SK-N-SH (cell line): Measurements from ENCODE around the gene TSPAN7. TPM values are rescaled to one million over a fixed set of nuclear protein-coding genes. Genes with fewer than 3 reads are reported as not detected.

Source experiments
- CTCF ChIA-PET: fragments of 300-600, 350-600 bp; formaldehyde crosslinking; extraction: SDS; loops from one replicate; lab custom pipeline; 2021; lab: Yijun Ruan, JAX
- POLR2A ChIA-PET: fragments of 350-600 bp; sonication (Branson Sonifier 250); formaldehyde crosslinking; extraction: SDS; loops from one replicate; lab custom pipeline; 2020; ENCODE audit warnings: antibody characterized with exemption, inconsistent platforms; lab: Yijun Ruan, JAX
- DNase-seq: peaks from one replicate; pipeline ENCODE4 v3.0.0; 2012
- H2AFZ ChIP-seq: fragments of 200-600 bp; sonication (generic); 2 replicates; pipeline ENCODE4 v1.8.1; 2016; ENCODE audit warnings: antibody characterized with exemption, mild to moderate bottlenecking, low read depth
- H3F3A ChIP-seq: fragments of 200-600 bp; sonication (generic); replicated peaks from 2 replicates; pipeline ENCODE3; 2016; ENCODE audit warnings: antibody characterized with exemption, mild to moderate bottlenecking; ENCODE audit not compliant: insufficient read depth
- H3K27ac ChIP-seq, 2 experiments: fragments of 200-500 bp in 1 of 2; fragments of 200-600 bp in 1 of 2; sonication (Bioruptor generic) in 1 of 2; sonication (generic), shearing (Covaris generic) in 1 of 2; 2 replicates each; pipeline versions ENCODE4 v1.5.1 to v1.6.1; 2014 to 2016; ENCODE audit warnings: low read depth in 2 of 2, inconsistent platforms in 1 of 2, low read length in 1 of 2, mild to moderate bottlenecking in 1 of 2, mixed read lengths in 1 of 2
- H3K27me3 ChIP-seq: fragments of 200-600 bp; sonication (generic), shearing (Covaris generic); 2 replicates; pipeline ENCODE4 v1.6.1; 2016; ENCODE audit warnings: mixed run types; ENCODE audit not compliant: insufficient read depth
- H3K36me3 ChIP-seq, 2 experiments: fragments of 200-500 bp in 1 of 2; fragments of 200-600 bp in 1 of 2; sonication (Bioruptor generic) in 1 of 2; sonication (generic) in 1 of 2; replicated peaks in 1 of 2; 2 replicates each; pipeline versions ENCODE3 to v1.5.1; 2014 to 2016; ENCODE audit warnings: low read length in 1 of 2, mild to moderate bottlenecking in 1 of 2; ENCODE audit not compliant: insufficient read depth in 2 of 2, control insufficient read depth in 1 of 2
- H3K4me1 ChIP-seq, 2 experiments: fragments of 200-500 bp in 1 of 2; fragments of 200-600 bp in 1 of 2; sonication (Bioruptor generic) in 1 of 2; sonication (generic), shearing (Covaris generic) in 1 of 2; 2 replicates each; pipeline versions ENCODE4 v1.5.1 to v1.6.1; 2014 to 2016; ENCODE audit warnings: low read depth in 1 of 2, low read length in 1 of 2, mixed run types in 1 of 2; ENCODE audit not compliant: insufficient read depth in 2 of 2, control insufficient read depth in 1 of 2
- H3K4me2 ChIP-seq: fragments of 200-600 bp; sonication (generic), shearing (Covaris generic); 2 replicates; pipeline ENCODE4 v1.6.1; 2017; ENCODE audit warnings: mixed run types
- H3K4me3 ChIP-seq, 2 experiments: fragments of 200-500 bp in 1 of 2; fragments of 200-600 bp in 1 of 2; sonication (Bioruptor generic) in 1 of 2; sonication (generic), shearing (Covaris generic) in 1 of 2; 2 replicates each; pipeline versions ENCODE4 v1.5.1 to v1.8.1; 2014 to 2016; ENCODE audit warnings: low read depth in 2 of 2, inconsistent platforms in 1 of 2, low read length in 1 of 2, mild to moderate bottlenecking in 1 of 2, mixed read lengths in 1 of 2, moderate library complexity in 1 of 2
- H3K79me2 ChIP-seq: fragments of 200-600 bp; sonication (generic); 2 replicates; pipeline ENCODE4 v1.8.1; 2017; ENCODE audit warnings: mild to moderate bottlenecking; ENCODE audit not compliant: insufficient read depth
- H3K9ac ChIP-seq: fragments of 200-600 bp; sonication (generic); 2 replicates; pipeline ENCODE4 v1.6.1; 2017; ENCODE audit warnings: mixed run types
- H3K9me2 ChIP-seq: fragments of 200-600 bp; sonication (generic); 2 replicates; pipeline ENCODE4 v1.6.1; 2017; ENCODE audit warnings: mixed run types
- H3K9me3 ChIP-seq: fragments of 200-600 bp; sonication (generic); 2 replicates; pipeline ENCODE4 v1.6.1; 2017; ENCODE audit warnings: mixed run types, mild to moderate bottlenecking, moderate library complexity
- H4K20me1 ChIP-seq: fragments of 200-600 bp; sonication (generic); 2 replicates; pipeline ENCODE4 v1.6.1; 2017; ENCODE audit warnings: mild to moderate bottlenecking, mixed run types; ENCODE audit not compliant: insufficient read depth
- CHD2 ChIP-seq: fragments of 150-350 bp; IDR thresholded peaks from 2 replicates; pipeline ENCODE4 v1.6.1; 2018; ENCODE audit warnings: low read length; ENCODE audit not compliant: partially characterized antibody
- EP300 ChIP-seq, 2 experiments: IDR thresholded peaks; 2 replicates each; pipeline versions ENCODE4 v1.4.0 to v1.6.1; 2012; ENCODE audit warnings: borderline replicate concordance in 1 of 2, low read depth in 1 of 2, low read length in 1 of 2
- FOSL2 ChIP-seq: IDR thresholded peaks from 2 replicates; pipeline ENCODE4 v1.4.0; 2012; ENCODE audit warnings: low read depth, mild to moderate bottlenecking, moderate library complexity, borderline replicate concordance
- FOXM1 ChIP-seq: IDR thresholded peaks from 2 replicates; pipeline ENCODE4 v1.4.0; 2012; ENCODE audit warnings: low read depth, mild to moderate bottlenecking
- GABPA ChIP-seq: IDR thresholded peaks from 2 replicates; pipeline ENCODE4 v1.4.0; 2012; ENCODE audit warnings: low read depth, mild to moderate bottlenecking
- GATA2 ChIP-seq: sonication (generic); formaldehyde crosslinking; IDR thresholded peaks from 2 replicates; pipeline ENCODE4 v1.5.0; 2020; ENCODE audit warnings: mild to moderate bottlenecking, missing genetic modification reagents
- MAX ChIP-seq: IDR thresholded peaks from 2 replicates; pipeline ENCODE4 v1.4.0; 2012; ENCODE audit warnings: low read depth
- NFIC ChIP-seq: IDR thresholded peaks from 2 replicates; pipeline ENCODE4 v1.4.0; 2012; ENCODE audit warnings: borderline replicate concordance
- POLR2AphosphoS5 ChIP-seq: IDR thresholded peaks from 2 replicates; pipeline ENCODE4 v1.6.1; 2012; ENCODE audit warnings: low read depth, low read length
- RAD21 ChIP-seq: IDR thresholded peaks from 2 replicates; pipeline ENCODE4 v1.6.1; 2012; ENCODE audit warnings: mild to moderate bottlenecking, low read length
- SMC3 ChIP-seq: IDR thresholded peaks from 2 replicates; pipeline ENCODE4 v1.6.1; 2012; ENCODE audit warnings: low read depth, low read length, improper control_type of control experiment
- USF1 ChIP-seq: IDR thresholded peaks from 2 replicates; pipeline ENCODE4 v1.4.0; 2012; ENCODE audit warnings: low read depth, borderline replicate concordance
- YY1 ChIP-seq: IDR thresholded peaks from 2 replicates; pipeline ENCODE4 v1.4.0; 2012; ENCODE audit warnings: low read depth, mild to moderate bottlenecking
- WGBS: methylation state at CpG from one replicate; pipeline ENCODE4 v1.1.6; 2017; ENCODE audit warnings: low lambda C conversion rate; 5-methylcytosine and 5-hydroxymethylcytosine counted together
- polyA plus RNA-seq, 3 experiments: library from polyadenylated mRNA; depleted of rRNA; stranded (reverse); fragments of >200 nt; gene quantifications; 2 replicates each; pipeline ENCODE4 v1.2.3, GENCODE V29; 2012
- TF ChIP-seq, protein P1 (sequence below): IDR thresholded peaks from 2 replicates; pipeline ENCODE4 v1.4.0; 2012; ENCODE audit warnings: low read depth, borderline replicate concordance
- TF ChIP-seq, protein P2 (sequence below): fragments of 200-600 bp; sonication (generic); IDR thresholded peaks from 2 replicates; pipeline ENCODE4 v1.6.1; 2017; ENCODE audit warnings: antibody characterized with exemption, mild to moderate bottlenecking, moderate library complexity

Gene TSPAN7
- polyA plus RNA-seq, 1 of the 3 experiments (the other 2 are of a cell fraction), result 0.39 TPM

GRCh38 chrX:38513112-38513742, 48.1 kb upstream of the TSPAN7 start:
- POLR2A ChIA-PET, result no interaction called here
- CTCF ChIA-PET, result no interaction called here

GRCh38 chrX:38514016-38514854, 47.1 kb upstream of the TSPAN7 start:
- DNase-seq, result no peak
- POLR2A ChIA-PET, result no interaction called here
- Histone ChIP-seq H3K27me3 (no peaks in the 10 kb centered on the region), H3K79me2 (no peaks in the 10 kb centered on the region), H2AFZ (no peak overlapping the region), H3K9ac (no peak overlapping the region), H3K9me3 (no peaks in the 10 kb centered on the region), H3K4me2 (no peak overlapping the region), H3K9me2 (no peaks in the 10 kb centered on the region), H3K4me3 (no peak overlapping the region), H3F3A (no peaks in the 10 kb centered on the region), H3K27ac (no peak overlapping the region), H3K36me3 (no peaks in the 10 kb centered on the region), H3K4me1 (no peaks in the 10 kb centered on the region; a peak in 1 of 4 replicates), H4K20me1 (no peaks in the 10 kb centered on the region)
- CTCF ChIA-PET, result no interaction called here
- TF ChIP-seq NFIC, result no peak
- TF ChIP-seq, protein P1, sequence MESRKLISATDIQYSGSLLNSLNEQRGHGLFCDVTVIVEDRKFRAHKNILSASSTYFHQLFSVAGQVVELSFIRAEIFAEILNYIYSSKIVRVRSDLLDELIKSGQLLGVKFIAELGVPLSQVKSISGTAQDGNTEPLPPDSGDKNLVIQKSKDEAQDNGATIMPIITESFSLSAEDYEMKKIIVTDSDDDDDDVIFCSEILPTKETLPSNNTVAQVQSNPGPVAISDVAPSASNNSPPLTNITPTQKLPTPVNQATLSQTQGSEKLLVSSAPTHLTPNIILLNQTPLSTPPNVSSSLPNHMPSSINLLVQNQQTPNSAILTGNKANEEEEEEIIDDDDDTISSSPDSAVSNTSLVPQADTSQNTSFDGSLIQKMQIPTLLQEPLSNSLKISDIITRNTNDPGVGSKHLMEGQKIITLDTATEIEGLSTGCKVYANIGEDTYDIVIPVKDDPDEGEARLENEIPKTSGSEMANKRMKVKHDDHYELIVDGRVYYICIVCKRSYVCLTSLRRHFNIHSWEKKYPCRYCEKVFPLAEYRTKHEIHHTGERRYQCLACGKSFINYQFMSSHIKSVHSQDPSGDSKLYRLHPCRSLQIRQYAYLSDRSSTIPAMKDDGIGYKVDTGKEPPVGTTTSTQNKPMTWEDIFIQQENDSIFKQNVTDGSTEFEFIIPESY, result no peak
- no peak for TF ChIP-seq GATA2 (CRISPR knock-in tag)
- TF ChIP-seq YY1, result no peak
- no peak for TF ChIP-seq POLR2AphosphoS5
- TF ChIP-seq CHD2, result no peak
- TF ChIP-seq FOXM1, result no peak
- TF ChIP-seq FOSL2, result no peak
- TF ChIP-seq, protein P2, sequence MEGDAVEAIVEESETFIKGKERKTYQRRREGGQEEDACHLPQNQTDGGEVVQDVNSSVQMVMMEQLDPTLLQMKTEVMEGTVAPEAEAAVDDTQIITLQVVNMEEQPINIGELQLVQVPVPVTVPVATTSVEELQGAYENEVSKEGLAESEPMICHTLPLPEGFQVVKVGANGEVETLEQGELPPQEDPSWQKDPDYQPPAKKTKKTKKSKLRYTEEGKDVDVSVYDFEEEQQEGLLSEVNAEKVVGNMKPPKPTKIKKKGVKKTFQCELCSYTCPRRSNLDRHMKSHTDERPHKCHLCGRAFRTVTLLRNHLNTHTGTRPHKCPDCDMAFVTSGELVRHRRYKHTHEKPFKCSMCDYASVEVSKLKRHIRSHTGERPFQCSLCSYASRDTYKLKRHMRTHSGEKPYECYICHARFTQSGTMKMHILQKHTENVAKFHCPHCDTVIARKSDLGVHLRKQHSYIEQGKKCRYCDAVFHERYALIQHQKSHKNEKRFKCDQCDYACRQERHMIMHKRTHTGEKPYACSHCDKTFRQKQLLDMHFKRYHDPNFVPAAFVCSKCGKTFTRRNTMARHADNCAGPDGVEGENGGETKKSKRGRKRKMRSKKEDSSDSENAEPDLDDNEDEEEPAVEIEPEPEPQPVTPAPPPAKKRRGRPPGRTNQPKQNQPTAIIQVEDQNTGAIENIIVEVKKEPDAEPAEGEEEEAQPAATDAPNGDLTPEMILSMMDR, result no peak
- no peak for TF ChIP-seq EP300 (IDR thresholded peaks at IDR 0.05; ENCODE audit: borderline replicate concordance in 1 of 2, low read depth in 1 of 2, low read length in 1 of 2)
- TF ChIP-seq RAD21, result no peak
- no peak for TF ChIP-seq USF1
- TF ChIP-seq GABPA, result no peak
- no peak for TF ChIP-seq SMC3

More at GRCh38 chrX:38513112-38513742, 48.1 kb upstream of the TSPAN7 start:
- TF ChIP-seq CHD2 (no peak), USF1 (no peak), MAX (no peak)
- Histone ChIP-seq H3K9me3 (no peaks in the 10 kb centered on the region), H3K27me3 (no peaks in the 10 kb centered on the region), H3K9me2 (no peaks in the 10 kb centered on the region), H3K36me3 (no peaks in the 10 kb centered on the region), H3F3A (no peaks in the 10 kb centered on the region), H2AFZ (no peak overlapping the region), H3K4me3 (no peak overlapping the region), H3K9ac (no peak overlapping the region), H4K20me1 (no peaks in the 10 kb centered on the region), H3K27ac (no peak overlapping the region), H3K4me1 (no peaks in the 10 kb centered on the region; a peak in 1 of 4 replicates), H3K4me2 (no peak overlapping the region), H3K79me2 (no peaks in the 10 kb centered on the region)
- DNase-seq, result no peak
- 16% methylated on average over 5 of the region's 5 CpGs for WGBS
